SK-N-SH treated with all-trans-retinoic acid at 6 μM for 48 hours (cell line): ENCODE data around the gene P2RX3.

Experiments used
- ARNTL ChIP-seq: fragments of 450-650 bp; formaldehyde crosslinking; IDR thresholded peaks from 2 replicates; pipeline ENCODE4 v1.5.0; 2020; ENCODE audit warnings: low read depth, mild to moderate bottlenecking, moderate library complexity, borderline replicate concordance
- CSDC2 ChIP-seq: fragments of 250-450 bp; sonication (Bioruptor Pico); IDR thresholded peaks from 2 replicates; pipeline ENCODE4 v1.5.0; 2020; ENCODE audit warnings: mild to moderate bottlenecking, moderate library complexity
- ESRRG ChIP-seq: fragments of 250-450 bp; sonication (Bioruptor Pico); IDR thresholded peaks from 2 replicates; pipeline ENCODE4 v1.6.1; 2021; ENCODE audit warnings: mild to moderate bottlenecking
- PATZ1 ChIP-seq: fragments of 250-450 bp; sonication (Bioruptor Pico); IDR thresholded peaks from 2 replicates; pipeline ENCODE4 v1.8.0; 2020; ENCODE audit warnings: mild to moderate bottlenecking, moderate library complexity, borderline replicate concordance
- TOX ChIP-seq: fragments of 250-450 bp; sonication (Bioruptor Pico); IDR thresholded peaks from 2 replicates; pipeline ENCODE4 v1.8.0; 2021; ENCODE audit warnings: mild to moderate bottlenecking, moderate library complexity, borderline replicate concordance
- ZC3H10 ChIP-seq: fragments of 250-450 bp; sonication (Bioruptor Pico); IDR thresholded peaks from 2 replicates; pipeline ENCODE4 v1.5.1; 2021; ENCODE audit warnings: mild to moderate bottlenecking, moderate library complexity
- ZFP3 ChIP-seq: fragments of 250-450 bp; sonication (Bioruptor Pico); IDR thresholded peaks from 2 replicates; pipeline ENCODE4 v1.5.0; 2020; ENCODE audit warnings: mild to moderate bottlenecking, moderate library complexity
- ZNF565 ChIP-seq: fragments of 450-650 bp; formaldehyde crosslinking; conservative IDR thresholded peaks from 2 replicates; pipeline ENCODE4 v1.5.0; 2020; ENCODE audit warnings: low read depth, mild to moderate bottlenecking, moderate library complexity
- ZNF8 ChIP-seq: fragments of 450-650 bp; formaldehyde crosslinking; IDR thresholded peaks from 2 replicates; pipeline ENCODE4 v1.5.0; 2020; ENCODE audit warnings: mild to moderate bottlenecking, moderate library complexity
- TF ChIP-seq, protein P1 (sequence below): fragments of 250-450 bp; sonication (Bioruptor Pico); IDR thresholded peaks from 2 replicates; pipeline ENCODE4 v1.5.1; 2020; ENCODE audit warnings: low read depth, mild to moderate bottlenecking, moderate library complexity

- TF ChIP-seq ZNF565 (CRISPR knock-in tag) (no peak), ARNTL (CRISPR knock-in tag) (no peak), PATZ1 (CRISPR knock-in tag) (no peak), TOX (CRISPR knock-in tag) (no peak), ZNF8 (CRISPR knock-in tag) (no peak), CSDC2 (CRISPR knock-in tag) (no peak), ZFP3 (CRISPR knock-in tag) (no peak), ESRRG (no peak), ZC3H10 (CRISPR knock-in tag) (no peak)
- TF ChIP-seq, protein P1, sequence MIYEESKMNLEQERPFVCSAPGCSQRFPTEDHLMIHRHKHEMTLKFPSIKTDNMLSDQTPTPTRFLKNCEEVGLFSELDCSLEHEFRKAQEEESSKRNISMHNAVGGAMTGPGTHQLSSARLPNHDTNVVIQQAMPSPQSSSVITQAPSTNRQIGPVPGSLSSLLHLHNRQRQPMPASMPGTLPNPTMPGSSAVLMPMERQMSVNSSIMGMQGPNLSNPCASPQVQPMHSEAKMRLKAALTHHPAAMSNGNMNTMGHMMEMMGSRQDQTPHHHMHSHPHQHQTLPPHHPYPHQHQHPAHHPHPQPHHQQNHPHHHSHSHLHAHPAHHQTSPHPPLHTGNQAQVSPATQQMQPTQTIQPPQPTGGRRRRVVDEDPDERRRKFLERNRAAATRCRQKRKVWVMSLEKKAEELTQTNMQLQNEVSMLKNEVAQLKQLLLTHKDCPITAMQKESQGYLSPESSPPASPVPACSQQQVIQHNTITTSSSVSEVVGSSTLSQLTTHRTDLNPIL (CRISPR knock-in tag) = no peak
These were observed 24.4 kb upstream of the P2RX3 start for GRCh38 chr11:57313788-57314135.
